Measurements from ENCODE around the gene LDB1. TPM values are rescaled to one million over a fixed set of nuclear protein-coding genes. Genes with fewer than 3 reads are reported as not detected.

The LDB1 gene
- total and polyA plus RNA-seq, 10 of the 15 experiments (the other 5 are each of a cell fraction or from before 2014, with no cell fraction given) = 1.7 to 71.5 (median 36.9) TPM

- TF ChIP-seq MLLT1 (IDR thresholded peaks at IDR 0.05) = 0 out of 2 replicates have a peak, but pooled peaks have one; percentile 12
- TF ChIP-seq NBN (IDR thresholded peaks at IDR 0.05) = peak; percentile 79; the same call in 1 of the 2 replicates
- peak; percentile 92 for TF ChIP-seq POLR2A (IDR thresholded peaks at IDR 0.05; ENCODE audit: low read depth, low read length)
- TF ChIP-seq KLF5 (IDR thresholded peaks at IDR 0.05; ENCODE audit: partially characterized antibody) = no peak
- TF ChIP-seq KDM1A (IDR thresholded peaks at IDR 0.05; ENCODE audit: borderline replicate concordance) = no peak
- peak; percentile 72; the same call in 1 of the 2 replicates for TF ChIP-seq TAF1 (IDR thresholded peaks at IDR 0.05; ENCODE audit: borderline replicate concordance, low read depth, low read length)
- peak; percentile 36; the same call in 1 of the 2 replicates for TF ChIP-seq MXI1 (IDR thresholded peaks at IDR 0.05; ENCODE audit: low read depth, low read length)
- 0 out of 4 replicates have a peak, but pooled peaks of 1 of the 2 experiments have one; percentile 25 for TF ChIP-seq SRF (IDR thresholded peaks at IDR 0.05; ENCODE audit: low read depth in 2 of 2, low read length in 2 of 2)
- peak; percentile 82 for TF ChIP-seq POLR2AphosphoS5 (IDR thresholded peaks at IDR 0.05; ENCODE audit: low read length)
- no peak for TF ChIP-seq ZBTB11 (CRISPR knock-in tag; IDR thresholded peaks at IDR 0.05)
- TF ChIP-seq MTA2 (IDR thresholded peaks at IDR 0.05; ENCODE audit: low read depth) = no peak
- TF ChIP-seq NR2C2 (IDR thresholded peaks at IDR 0.05; ENCODE audit: borderline replicate concordance, control insufficient read depth, insufficient read length, low read depth) = no peak
- TF ChIP-seq SPI1 (IDR thresholded peaks at IDR 0.05; ENCODE audit: borderline replicate concordance, insufficient read depth, low read depth, low read length) = peak; percentile 83
- TF ChIP-seq POLR2AphosphoS2 (IDR thresholded peaks at IDR 0.05; ENCODE audit: low read depth, low read length) = peak; percentile 60; the same call in 1 of the 2 replicates
- 0 out of 2 replicates have a peak, but pooled peaks have one; percentile 18 for TF ChIP-seq CBFB (IDR thresholded peaks at IDR 0.05; ENCODE audit: low read depth)
- peak; percentile 36; the same call in 1 of the 2 replicates for TF ChIP-seq GATAD2B (conservative IDR thresholded peaks at IDR 0.05; ENCODE audit: low read depth)
- no peak for TF ChIP-seq E4F1 (IDR thresholded peaks at IDR 0.05; ENCODE audit: borderline replicate concordance, partially characterized antibody)
- peak in 1 of 2 experiments; percentile 49; a peak in 2 of 3 replicates for TF ChIP-seq EGR1 (IDR thresholded peaks at IDR 0.05; ENCODE audit: borderline replicate concordance in 1 of 2, low read depth in 2 of 2, low read length in 2 of 2)
- no peak for TF ChIP-seq STAT1 (conservative IDR thresholded peaks at IDR 0.05)
- no peak for TF ChIP-seq STAT3 (IDR thresholded peaks at IDR 0.05; ENCODE audit: low read depth, low read length)
- peak; percentile 65 for TF ChIP-seq RELB (IDR thresholded peaks at IDR 0.05; ENCODE audit: low read depth)
Observed at GRCh38 chr10:102114861-102115618, 5.1 kb downstream of the LDB1 start (continued).

Data from GM12878 (cell line).